Measurements from ENCODE around the gene RTN4RL1.

The RTN4RL1 gene

GRCh38 chr17:1967213-1967612 lies 57.9 kb downstream of the RTN4RL1 start:
- Histone ChIP-seq H4K20me1 (ENCODE audit: low read depth, low read length) (no peaks in the 10 kb centered on the region), H3K4me2 (ENCODE audit: low read depth, low read length, poor library complexity, severe bottlenecking) (no peak overlapping the region)
- TF ChIP-seq EZH2phosphoT487 (conservative IDR thresholded peaks at IDR 0.05; ENCODE audit: low read length) (no peak), CTCF (IDR thresholded peaks at IDR 0.05; ENCODE audit: insufficient read depth, low read length, poor library complexity, severe bottlenecking) (no peak)

GRCh38 chr17:1966274-1967086 lies 58.7 kb downstream of the RTN4RL1 start:
- no peak for TF ChIP-seq EZH2phosphoT487 (conservative IDR thresholded peaks at IDR 0.05; ENCODE audit: low read length)
- TF ChIP-seq CTCF (IDR thresholded peaks at IDR 0.05; ENCODE audit: insufficient read depth, low read length, poor library complexity, severe bottlenecking): no peak
- H3K9me2 ChIP-seq (replicated peaks; ENCODE audit: insufficient read depth, low read length): no peaks in the 10 kb centered on the region
- H3F3A ChIP-seq (ENCODE audit: insufficient read depth): no peaks in the 10 kb centered on the region
- no peaks in the 10 kb centered on the region for H3K27me3 ChIP-seq (ENCODE audit: low read length)
- H2AFZ ChIP-seq (ENCODE audit: low read depth, low read length, severe bottlenecking): no peak overlapping the region
- no peaks in the 10 kb centered on the region for H3K36me3 ChIP-seq (ENCODE audit: low read length)
- no peaks in the 10 kb centered on the region for H3K79me2 ChIP-seq (ENCODE audit: insufficient read depth, low read length)
- H4K20me1 ChIP-seq (ENCODE audit: low read depth, low read length): no peaks in the 10 kb centered on the region
- H3K9me3 ChIP-seq (ENCODE audit: insufficient read depth, low read length): no peaks in the 10 kb centered on the region
- H3K27ac ChIP-seq (ENCODE audit: low read depth, low read length): no peak overlapping the region
- H3K4me2 ChIP-seq (ENCODE audit: low read depth, low read length, poor library complexity, severe bottlenecking): no peak overlapping the region
- no peak overlapping the region for H3K4me3 ChIP-seq (ENCODE audit: insufficient read depth, low read length, poor library complexity, severe bottlenecking)
- no peak overlapping the region for H3K9ac ChIP-seq (ENCODE audit: low read length)

More at GRCh38 chr17:1967213-1967612, 57.9 kb downstream of the RTN4RL1 start:
- Histone ChIP-seq H2AFZ (ENCODE audit: low read depth, low read length, severe bottlenecking) (no peak overlapping the region), H3K79me2 (ENCODE audit: insufficient read depth, low read length) (no peaks in the 10 kb centered on the region), H3F3A (ENCODE audit: insufficient read depth) (no peaks in the 10 kb centered on the region), H3K27ac (ENCODE audit: low read depth, low read length) (no peak overlapping the region), H3K27me3 (ENCODE audit: low read length) (no peaks in the 10 kb centered on the region), H3K9me3 (ENCODE audit: insufficient read depth, low read length) (no peaks in the 10 kb centered on the region), H3K4me3 (ENCODE audit: insufficient read depth, low read length, poor library complexity, severe bottlenecking) (no peak overlapping the region), H3K36me3 (ENCODE audit: low read length) (no peaks in the 10 kb centered on the region), H3K9ac (ENCODE audit: low read length) (no peak overlapping the region), H3K9me2 (replicated peaks; ENCODE audit: insufficient read depth, low read length) (no peaks in the 10 kb centered on the region)

- no peaks in the 10 kb centered on the region for H4K20me1 ChIP-seq (ENCODE audit: low read depth, low read length)
- H3K79me2 ChIP-seq (ENCODE audit: insufficient read depth, low read length): no peaks in the 10 kb centered on the region
- H3K9ac ChIP-seq (ENCODE audit: low read length): no peak overlapping the region
- no peak overlapping the region for H2AFZ ChIP-seq (ENCODE audit: low read depth, low read length, severe bottlenecking)
- no peak overlapping the region for H3K4me2 ChIP-seq (ENCODE audit: low read depth, low read length, poor library complexity, severe bottlenecking)
- no peaks in the 10 kb centered on the region for H3K36me3 ChIP-seq (ENCODE audit: low read length)
- no peak overlapping the region for H3K4me3 ChIP-seq (ENCODE audit: insufficient read depth, low read length, poor library complexity, severe bottlenecking)
- TF ChIP-seq EZH2phosphoT487 (conservative IDR thresholded peaks at IDR 0.05; ENCODE audit: low read length) (no peak), CTCF (IDR thresholded peaks at IDR 0.05; ENCODE audit: insufficient read depth, low read length, poor library complexity, severe bottlenecking) (no peak)
- H3K27ac ChIP-seq (ENCODE audit: low read depth, low read length): no peak overlapping the region
- H3K9me2 ChIP-seq (replicated peaks; ENCODE audit: insufficient read depth, low read length): no peaks in the 10 kb centered on the region
- no peaks in the 10 kb centered on the region for H3K27me3 ChIP-seq (ENCODE audit: low read length)
- H3K9me3 ChIP-seq (ENCODE audit: insufficient read depth, low read length): no peaks in the 10 kb centered on the region
- no peaks in the 10 kb centered on the region for H3F3A ChIP-seq (ENCODE audit: insufficient read depth)
Observed at GRCh38 chr17:1965556-1966273, 59.4 kb downstream of the RTN4RL1 start.

Data from SU-DHL-6 (cell line).